SK-N-SH treated with all-trans-retinoic acid at 6 μM for 48 hours (cell line): ENCODE results near the gene GIPC1.

Experiments
- ESRRG ChIP-seq: fragments of 250-450 bp; sonication (Bioruptor Pico); IDR thresholded peaks from 2 replicates; pipeline ENCODE4 v1.6.1; 2021; ENCODE audit warnings: mild to moderate bottlenecking
- ISL1 ChIP-seq: fragments of 250-450 bp; sonication (Bioruptor Pico); IDR thresholded peaks from 2 replicates; pipeline ENCODE4 v2.1.2; 2022; ENCODE audit warnings: mild to moderate bottlenecking, moderate library complexity
- PPARA ChIP-seq: fragments of 250-450 bp; sonication (Bioruptor Pico); IDR thresholded peaks from 2 replicates; pipeline ENCODE4 v1.5.0; 2020; ENCODE audit warnings: mild to moderate bottlenecking, borderline replicate concordance
- RARB ChIP-seq: fragments of 250-450 bp; sonication (Bioruptor Pico); IDR thresholded peaks from 2 replicates; pipeline ENCODE4 v1.8.0; 2021; ENCODE audit warnings: mild to moderate bottlenecking, moderate library complexity
- ZFP30 ChIP-seq: fragments of 450-650 bp; formaldehyde crosslinking; IDR thresholded peaks from 2 replicates; pipeline ENCODE4 v1.5.0; 2022; ENCODE audit warnings: mild to moderate bottlenecking, moderate library complexity
- TF ChIP-seq, protein P1 (sequence below): fragments of 250-450 bp; sonication (Bioruptor Pico); IDR thresholded peaks from 2 replicates; pipeline ENCODE4 v1.8.0; 2020; ENCODE audit warnings: mild to moderate bottlenecking, moderate library complexity, borderline replicate concordance

- no peak for TF ChIP-seq RARB (CRISPR knock-in tag)
- no peak for TF ChIP-seq ISL1
- TF ChIP-seq, protein P1, sequence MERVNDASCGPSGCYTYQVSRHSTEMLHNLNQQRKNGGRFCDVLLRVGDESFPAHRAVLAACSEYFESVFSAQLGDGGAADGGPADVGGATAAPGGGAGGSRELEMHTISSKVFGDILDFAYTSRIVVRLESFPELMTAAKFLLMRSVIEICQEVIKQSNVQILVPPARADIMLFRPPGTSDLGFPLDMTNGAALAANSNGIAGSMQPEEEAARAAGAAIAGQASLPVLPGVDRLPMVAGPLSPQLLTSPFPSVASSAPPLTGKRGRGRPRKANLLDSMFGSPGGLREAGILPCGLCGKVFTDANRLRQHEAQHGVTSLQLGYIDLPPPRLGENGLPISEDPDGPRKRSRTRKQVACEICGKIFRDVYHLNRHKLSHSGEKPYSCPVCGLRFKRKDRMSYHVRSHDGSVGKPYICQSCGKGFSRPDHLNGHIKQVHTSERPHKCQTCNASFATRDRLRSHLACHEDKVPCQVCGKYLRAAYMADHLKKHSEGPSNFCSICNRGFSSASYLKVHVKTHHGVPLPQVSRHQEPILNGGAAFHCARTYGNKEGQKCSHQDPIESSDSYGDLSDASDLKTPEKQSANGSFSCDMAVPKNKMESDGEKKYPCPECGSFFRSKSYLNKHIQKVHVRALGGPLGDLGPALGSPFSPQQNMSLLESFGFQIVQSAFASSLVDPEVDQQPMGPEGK (CRISPR knock-in tag) = no peak
- TF ChIP-seq ZFP30 = no peak
- TF ChIP-seq PPARA (CRISPR knock-in tag) = no peak
- no peak for TF ChIP-seq ESRRG (CRISPR knock-in tag)
These were observed 24.3 kb downstream of the GIPC1 start for GRCh38 chr19:14471436-14472187.
